Measurements from ENCODE around the gene SPACA7.

DNA sequence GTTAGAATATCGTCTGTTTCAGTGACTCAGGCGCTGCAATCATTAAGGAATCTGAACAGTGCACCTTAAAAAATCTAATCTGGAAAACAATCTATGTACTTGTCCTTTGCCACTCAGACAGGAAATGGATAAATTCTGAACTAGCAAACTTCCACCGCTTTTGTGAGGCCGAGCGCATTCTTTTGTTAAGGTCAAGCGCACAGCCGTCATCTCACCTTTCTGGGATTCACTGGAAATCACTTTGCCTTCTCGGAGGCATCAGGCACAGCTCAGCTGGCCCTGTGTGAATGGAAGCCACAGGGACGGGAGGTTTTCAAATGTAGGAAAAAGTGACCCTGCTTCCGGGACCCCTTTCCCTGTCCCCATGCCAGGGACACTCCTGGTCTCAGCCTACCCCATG lies 28.2 kb upstream of the SPACA7 start:
- TF ChIP-seq POLR2A (IDR thresholded peaks at IDR 0.05), result no peak
- no peak for TF ChIP-seq CTCF (IDR thresholded peaks at IDR 0.05)
